Medulla oblongata (tissue), 1 donor: ENCODE data around the gene NPDC1.
A peak's percentile ranks its signal among the peaks of the same experiment; 100 is the strongest.
"Not testable (repeated sequence)": the region's sequence is repeated elsewhere in the genome, so short reads cannot be mapped to it uniquely, and the experiment has no call there.

Source experiments
- DNase-seq: peaks from one replicate; pipeline ENCODE4 v3.0.0-alpha.2; 2015; ENCODE audit errors: extremely low spot score

The NPDC1 gene

GRCh38 chr9:137040568-137040967, 5.4 kb downstream of the NPDC1 start:
- no peak for DNase-seq

DNA sequence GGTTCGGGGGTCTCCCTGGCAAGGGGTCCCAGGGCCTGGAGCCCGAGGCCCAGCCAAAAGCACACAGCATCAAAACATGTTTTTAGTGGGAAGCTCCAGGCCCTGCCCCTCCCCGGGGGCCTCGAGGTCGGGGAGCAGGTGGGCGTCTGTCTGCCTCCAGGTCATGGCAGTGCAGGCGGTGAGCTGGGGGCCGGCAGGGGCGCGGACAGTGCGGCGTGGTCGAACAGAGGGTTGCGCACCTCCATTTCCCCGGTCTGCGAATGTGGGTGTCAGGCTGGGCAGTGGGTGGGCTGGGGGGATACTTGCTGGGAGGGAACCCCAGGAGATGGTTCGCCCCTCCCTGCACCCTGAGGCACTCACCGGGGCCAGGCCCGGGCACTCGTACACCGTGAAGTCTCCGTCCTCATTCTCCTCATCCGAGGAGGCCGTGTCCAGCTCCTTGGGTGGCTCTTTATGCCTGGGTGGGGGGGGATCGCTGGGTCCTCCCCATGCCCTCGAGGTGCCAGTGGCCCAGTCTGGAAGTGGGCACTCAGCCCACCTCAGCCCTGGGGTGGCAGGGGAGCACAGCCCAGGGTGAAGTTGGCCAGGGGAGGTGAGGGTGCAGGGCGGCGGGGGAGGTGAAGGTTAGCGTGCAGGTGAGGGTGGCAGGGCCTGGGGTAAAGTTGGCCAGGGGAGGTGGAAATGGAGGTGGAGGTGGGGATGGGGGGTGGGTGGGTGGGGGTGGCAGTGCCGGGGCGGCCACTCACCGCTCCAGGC, 6.2 kb downstream of the NPDC1 start:
- no peak for DNase-seq

- no peak for DNase-seq
Measured at GRCh38 chr9:137038916-137039315, 7.1 kb downstream of the NPDC1 start.

DNA sequence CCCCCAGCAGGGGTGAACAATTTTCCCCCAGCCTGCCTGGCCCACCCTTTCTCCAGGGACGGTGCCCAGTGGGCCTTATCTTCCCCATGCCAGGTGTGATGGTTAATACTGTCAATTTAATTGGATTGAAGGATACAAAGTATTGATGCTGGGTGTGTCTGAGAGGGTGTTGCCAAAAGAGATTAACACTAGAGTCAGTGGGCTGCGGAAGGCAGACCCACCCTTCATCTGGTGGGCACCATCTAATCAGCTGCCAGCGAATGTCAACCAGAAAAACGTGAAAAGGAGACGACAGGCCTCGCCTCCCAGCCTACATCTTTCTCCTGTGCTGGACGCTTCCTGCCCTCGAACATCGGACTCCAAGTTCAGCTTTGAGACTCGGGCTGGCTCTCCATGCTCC, 8.5 kb downstream of the NPDC1 start:
- no peak for DNase-seq

DNA sequence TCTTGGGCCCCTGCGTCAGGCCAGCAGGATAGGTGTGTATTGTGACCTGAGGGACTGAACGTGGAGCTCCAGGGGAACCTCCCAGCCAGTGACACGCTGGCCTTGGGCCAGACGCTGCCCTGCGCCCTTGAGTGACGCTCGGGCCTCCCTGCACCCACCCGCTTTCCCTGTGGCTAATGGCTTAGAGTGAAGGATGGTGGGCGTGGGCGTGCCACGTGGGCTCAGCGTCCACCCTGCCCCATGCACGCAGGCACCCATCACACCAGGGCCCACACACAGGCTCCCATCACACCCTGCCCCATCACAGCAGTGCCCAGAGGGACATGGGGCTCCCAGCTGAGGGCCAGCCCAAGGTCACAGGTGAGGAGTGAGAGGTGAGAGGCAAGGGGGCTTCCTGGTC, 8.9 kb downstream of the NPDC1 start:
- no peak for DNase-seq

DNA sequence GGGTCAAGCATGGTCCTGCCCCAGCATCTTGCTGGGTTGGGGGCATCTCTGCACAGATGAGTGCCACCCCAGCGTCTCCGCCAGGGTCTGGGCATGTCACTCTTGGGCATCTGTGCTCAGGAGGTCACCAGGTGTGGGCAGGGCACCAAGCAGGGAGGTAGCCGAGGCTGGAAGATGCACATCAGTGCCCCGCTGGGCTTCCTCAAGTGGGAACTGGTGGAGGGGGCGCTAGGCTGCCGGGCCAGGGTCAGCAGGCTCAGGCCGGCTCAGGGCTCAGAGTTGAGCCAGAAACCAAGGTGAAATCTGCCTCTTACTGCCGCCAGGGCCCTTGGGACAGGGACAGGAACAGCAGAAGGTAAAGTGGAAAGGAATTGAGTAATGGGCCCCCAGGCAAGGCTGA, 10.0 kb downstream of the NPDC1 start:
- DNase-seq, result no peak

DNA sequence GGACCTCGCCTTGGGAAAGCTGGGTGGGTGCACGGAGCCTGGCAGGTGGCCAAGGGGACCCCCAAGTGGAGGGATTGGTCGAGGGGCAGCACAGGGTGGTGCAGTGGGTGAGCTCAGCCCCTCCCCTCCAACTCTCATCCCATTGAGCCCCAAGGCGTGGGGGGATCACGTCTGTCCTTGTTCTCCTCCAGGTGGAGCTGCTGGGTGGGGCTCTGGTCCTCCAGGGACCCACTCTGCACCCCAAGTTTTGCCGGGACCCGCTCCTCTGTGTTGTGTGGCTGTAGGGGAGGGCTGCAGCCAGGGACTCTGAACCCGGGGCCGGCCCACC, 10.5 kb downstream of the NPDC1 start:
- no peak for DNase-seq

DNA sequence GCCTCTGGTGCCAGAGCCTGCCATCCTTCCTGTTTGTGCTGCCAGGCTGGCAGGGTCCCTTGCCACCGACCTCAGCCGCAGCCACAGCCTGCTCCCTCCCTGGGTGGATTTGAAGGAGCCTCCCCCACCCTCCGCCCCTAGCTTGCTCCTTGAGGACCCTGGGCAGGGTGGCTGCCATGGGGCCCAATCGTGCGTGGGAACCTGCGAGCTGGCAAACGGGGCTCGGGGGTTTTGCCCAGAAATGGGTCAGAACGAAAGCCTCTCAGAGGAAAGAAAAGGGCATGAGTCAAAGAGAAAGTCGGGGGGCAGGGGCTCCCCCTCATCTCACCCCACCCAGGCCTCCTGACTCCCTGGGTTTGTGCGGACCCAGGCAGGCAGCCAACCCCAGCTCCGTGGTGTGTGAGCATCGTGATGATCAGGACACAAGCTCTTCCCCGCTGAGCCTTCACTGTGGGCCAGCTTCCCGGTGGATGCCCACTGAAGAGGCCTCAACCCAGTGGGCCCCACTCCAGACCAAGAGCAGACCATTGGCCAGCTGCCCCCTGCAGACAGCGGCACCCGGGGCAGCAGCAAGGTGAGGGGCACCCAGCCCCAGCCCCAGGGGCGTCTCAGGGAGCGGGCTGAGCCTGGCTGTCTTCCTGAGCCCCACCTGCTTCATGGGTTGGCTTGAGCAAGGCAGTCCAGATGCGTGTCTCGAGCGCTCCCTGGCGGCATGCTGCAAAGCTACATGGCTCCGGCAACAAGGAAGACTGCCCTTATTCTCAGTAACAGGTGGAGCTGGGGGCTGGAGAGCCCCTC, 11.1 kb downstream of the NPDC1 start:
- DNase-seq, result peak; percentile 89

DNA sequence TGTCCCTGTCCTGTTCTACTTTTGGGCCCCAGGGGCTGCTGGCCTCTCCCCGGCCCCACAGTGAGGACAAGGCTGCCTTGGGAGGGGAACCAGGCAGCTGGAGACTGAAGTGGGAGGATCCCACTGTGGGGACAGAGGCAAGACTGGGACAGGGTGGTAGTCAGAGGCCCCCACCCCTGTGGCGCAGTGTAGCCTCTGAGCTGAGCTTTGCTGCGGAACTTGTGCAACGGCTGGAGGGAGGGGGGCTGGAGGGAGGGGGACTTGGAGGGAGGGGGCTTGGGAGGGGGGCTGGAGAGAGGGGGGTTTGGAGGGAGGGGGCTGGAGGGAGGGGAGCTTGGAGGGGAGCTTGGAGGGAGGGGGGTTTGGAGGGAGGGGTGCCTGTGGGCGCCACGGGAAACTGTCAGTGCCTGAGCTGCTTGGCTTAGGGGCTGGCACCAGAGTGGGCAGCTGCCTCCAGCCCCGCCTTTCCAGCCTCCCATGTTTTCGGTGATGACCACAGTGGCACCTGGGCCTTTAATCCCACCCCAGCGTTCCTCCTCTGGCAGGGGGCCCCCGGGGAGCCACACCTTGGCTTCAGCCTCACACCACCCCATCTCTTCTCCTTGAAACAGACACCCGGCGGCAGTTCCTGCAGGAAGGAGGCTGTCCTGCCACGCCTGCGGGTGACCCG, 11.8 kb downstream of the NPDC1 start:
- no peak for DNase-seq

DNA sequence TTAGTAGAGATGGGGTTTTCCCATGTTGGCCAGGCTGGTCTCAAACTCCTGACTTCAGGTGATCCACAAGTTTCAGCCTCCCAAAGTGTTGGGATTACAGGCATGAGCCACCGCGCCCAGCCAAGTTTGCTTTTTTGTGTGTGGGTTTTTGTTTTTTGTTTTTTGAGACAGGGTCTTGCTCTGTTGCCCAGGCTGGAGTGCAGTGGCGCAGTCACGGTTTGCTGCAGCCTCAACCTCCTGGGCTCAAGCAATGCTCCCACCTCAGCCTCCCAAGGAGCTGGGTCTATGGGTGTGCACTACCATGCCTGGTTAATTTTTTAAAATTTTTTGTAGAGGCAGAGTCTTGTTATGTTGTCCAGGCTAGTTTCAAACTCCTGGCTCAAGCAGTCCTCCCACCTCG, 12.5 kb downstream of the NPDC1 start:
- not testable (repeated sequence) for DNase-seq

DNA sequence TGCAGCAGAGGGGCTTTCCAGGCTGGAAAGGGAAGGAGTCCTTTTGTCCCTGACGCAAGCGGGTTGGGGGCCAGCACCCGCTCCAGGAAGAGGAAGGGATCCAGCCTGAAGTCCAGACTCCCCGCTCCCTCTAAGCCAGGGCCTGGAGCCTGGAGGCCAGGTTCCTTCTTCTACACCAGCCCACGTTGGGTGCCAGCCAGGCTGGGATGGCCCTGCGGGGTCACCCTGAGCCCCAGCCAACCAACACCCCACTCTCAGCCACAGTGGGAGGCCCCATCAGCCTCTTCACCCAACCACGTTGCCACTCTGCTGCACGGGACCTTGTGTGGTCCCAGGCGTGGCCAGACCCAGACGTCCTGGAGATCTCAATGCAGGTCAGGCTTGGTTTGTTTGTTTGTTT, 13.1 kb downstream of the NPDC1 start:
- no peak for DNase-seq

GRCh38 chr9:137031904-137032640, 13.9 kb downstream of the NPDC1 start, which contains the start of gene FUT7:
TSS of gene FUT7 (minus strand) at chr9:137032088. CDS start at chr9:137031991, 97 bp downstream.
- DNase-seq, result no peak

DNA sequence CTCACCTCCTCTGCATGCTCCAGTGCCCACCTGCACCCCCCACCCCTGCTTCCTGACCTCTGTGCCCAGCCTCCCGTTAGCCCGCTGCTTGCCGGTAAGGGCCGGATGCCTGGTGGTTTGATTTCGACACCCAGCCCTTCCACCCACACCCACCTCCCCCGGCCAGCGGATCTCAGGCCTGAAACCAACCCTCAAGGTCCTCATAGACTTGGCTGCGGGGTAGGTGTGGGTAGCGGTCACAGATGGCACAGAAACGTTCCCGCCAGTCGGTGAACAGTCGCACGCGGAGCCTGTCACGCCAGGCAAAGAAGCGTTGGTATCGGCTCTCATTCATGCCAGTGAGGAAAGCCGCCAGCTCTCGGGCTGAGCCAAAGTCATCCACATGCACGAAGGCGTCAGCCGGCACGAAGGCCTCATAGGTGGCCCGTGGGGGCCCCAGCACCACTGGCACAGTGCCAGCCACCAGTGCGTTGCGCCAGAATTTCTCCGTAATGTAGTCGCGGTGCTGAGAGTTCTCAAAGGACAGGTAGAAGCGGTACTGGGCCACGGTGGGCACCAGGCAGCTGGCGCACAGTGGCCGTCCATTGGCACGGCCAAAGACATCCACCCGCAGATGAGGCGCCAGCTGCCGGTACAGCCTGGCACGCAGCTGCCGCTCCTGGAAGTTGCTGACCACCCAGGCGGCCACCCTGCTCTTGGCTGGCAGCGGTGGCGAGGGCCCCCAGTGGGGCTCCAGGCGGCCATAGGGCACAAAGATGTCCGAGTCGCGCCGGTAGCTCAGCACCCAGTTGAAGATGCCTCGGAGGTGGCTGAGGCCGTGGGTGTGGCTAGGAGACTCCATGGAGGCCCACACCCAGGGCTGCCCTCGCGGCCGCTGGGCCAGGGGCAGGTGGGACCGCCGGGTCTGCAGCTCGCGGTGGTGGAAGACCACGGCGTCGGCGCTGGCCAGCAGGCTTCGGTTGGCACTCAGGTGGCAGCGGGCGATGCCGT, 15.1 kb downstream of the NPDC1 start:
- DNase-seq, result peak; percentile 24

GRCh38 chr9:137030006-137030405, 16.0 kb downstream of the NPDC1 start:
- DNase-seq, result no peak

DNA sequence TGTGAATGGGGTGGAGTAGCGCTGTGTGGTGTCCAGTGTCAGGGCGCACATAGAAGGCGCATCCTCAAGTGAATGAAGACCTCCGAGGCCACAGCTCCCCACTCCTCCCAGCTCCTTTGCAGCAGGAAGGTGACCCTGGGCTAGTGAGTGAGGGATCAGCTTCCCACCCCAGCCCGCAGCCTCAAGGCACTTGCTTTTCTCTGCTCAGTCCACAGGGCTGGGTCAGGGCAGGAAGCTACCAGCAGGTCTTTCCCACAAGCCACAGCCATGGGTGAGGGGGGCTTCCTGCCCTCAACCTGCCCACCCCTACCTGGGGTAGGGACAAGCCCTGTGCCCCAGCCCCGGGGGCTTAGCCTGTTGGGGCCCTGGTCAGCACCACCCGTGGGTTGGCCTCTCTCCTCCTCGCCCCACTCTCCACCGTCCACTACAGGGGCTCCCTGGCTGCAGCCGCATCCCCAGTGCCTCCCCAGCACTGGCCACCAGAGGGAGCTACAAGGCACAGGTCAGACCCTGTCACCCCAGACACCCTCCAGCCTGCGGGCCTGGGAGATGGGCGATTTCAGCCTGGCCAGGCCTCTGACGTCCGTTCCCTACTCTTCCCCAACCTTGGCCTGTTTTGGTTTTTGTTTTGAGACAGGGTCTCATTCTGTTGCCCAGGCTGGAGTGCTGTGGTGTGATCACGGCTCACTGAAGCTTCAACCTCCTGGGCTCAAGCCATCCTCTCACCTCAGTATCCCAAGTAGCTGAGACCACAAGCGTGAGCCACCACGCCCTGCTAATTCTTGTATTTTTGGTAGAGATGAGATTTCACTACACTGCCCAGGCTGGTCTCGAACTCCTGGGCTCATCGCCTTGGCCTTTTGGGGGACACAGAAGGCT, 16.7 kb downstream of the NPDC1 start:
- DNase-seq, result peak; percentile 83

DNA sequence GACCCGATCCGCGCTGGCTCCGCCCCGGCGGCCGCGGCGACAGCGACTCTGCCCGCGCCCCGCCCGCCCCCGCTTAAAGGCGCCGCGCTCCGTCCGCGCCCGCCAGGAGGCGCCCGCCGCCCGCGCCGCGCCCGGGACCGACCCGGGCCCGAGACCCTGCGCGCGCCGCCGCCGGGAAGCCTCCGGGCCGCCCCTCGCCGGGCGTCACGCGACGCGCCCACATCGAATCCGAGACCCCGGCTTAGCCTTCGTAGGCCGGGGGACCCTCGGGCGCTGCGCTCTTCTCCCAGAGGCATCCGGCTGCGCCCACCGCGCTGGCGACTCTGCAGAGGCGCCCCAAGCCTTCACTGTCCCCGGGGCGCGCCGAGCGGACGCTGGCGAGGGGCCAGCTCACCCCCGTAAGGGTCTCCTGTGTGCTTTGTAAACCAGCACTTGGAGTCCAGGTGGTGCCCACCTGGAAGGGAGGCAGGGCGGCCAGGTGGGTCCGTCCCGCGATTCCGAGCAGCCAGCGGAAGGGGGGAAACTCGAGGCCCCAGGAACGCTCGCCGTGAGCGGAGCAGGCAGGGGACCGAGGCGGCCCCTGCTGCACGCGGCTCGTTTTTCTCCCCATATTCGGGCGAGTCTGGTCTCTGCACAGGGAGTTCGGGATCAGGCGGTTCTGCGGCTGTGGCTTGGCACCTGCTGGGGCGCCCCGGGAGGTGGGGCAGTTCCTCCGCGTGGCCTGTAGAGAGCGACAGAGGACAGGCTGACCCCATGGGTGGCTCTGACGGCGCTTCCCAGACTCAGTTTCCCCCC, 17.5 kb downstream of the NPDC1 start:
- peak; percentile 73 for DNase-seq

DNA sequence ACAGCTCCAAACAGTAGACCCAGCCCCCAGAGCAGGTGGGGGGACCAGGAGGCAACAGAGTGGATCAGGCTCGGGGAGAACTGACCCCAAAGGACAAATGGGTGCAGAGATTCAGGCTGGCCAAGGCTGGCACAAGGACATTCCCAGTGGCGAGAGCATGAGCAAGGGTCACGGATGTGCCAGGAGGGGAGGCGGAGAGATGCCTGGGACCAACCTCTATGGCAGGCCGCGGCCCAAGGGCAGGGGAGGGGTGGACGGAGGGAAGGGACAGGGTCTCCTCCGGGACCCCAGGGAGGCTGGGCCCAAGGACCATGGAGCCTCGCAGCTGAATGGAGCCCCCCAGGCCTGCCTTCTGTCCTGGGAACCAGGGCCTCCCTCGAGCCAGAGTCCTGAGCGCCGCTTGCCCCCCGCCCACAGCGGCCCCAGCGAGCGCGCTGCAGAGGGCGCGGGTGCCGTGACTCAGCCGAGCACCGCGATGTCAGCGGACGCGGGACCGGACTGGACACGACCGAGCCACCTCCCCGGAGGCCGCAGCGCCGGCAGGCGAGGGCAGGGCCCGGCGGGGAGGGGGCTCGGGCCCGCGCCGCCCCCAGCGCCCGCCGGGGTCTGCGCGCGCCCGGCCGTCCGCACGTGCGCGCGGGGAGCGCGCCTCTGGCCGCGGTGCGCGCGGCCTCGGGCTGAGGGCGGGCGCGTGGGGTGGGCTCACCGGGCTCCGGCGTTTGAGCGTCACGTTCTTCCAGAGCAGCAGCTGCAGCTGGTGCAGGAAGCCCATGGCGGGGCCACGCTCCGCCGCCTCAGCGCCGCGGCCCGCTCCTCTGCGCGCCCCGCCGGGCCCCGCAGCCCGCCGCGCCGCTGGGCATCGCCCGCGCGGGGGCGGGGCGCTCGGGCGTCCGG, 18.4 kb downstream of the NPDC1 start, which contains the start of gene ABCA2:
Gene ABCA2 (minus strand): TSS at position 869 of the 894 bp plus-strand sequence. CDS start 97 bp downstream, at position 772.
- DNase-seq, result peak; percentile 21

GRCh38 chr9:137026828-137027227, 19.1 kb downstream of the NPDC1 start:
- DNase-seq, result no peak
